C4-2B (cell line): ENCODE data around the gene ZNF71.
A peak's percentile ranks its signal among the peaks of the same experiment; 100 is the strongest.

ENCODE experiments used
- H3K27ac ChIP-seq: fragments of 450-650 bp; 2 replicates; pipeline ENCODE4 v1.5.1; 2017
- CTCF ChIP-seq: fragments of 450-650 bp; conservative IDR thresholded peaks from 2 replicates; pipeline ENCODE4 v1.5.1; 2017; ENCODE audit warnings: mild to moderate bottlenecking
- ZFX ChIP-seq: fragments of 450-650 bp; IDR thresholded peaks from 2 replicates; pipeline ENCODE4 v1.6.1; 2017

Gene ZNF71

DNA sequence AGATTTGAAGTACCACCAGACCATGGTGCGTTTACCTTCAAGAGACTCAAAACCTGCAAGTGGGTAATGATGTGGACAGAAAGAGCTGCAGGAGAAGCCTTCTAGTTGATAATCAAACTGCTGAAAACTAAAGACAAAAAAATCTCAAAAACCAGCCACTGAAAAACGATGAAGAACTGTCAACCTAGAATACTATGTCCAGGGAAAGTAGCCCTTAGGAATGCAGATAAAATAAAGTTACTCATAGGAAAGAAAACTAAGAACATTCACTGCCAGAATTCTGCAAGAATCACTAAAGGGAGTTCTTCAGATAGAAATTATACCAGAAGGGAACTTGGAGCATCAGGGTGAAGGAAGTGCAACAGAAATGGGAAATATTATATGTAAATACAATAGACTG lies 22.5 kb upstream of the ZNF71 start:
- H3K27ac ChIP-seq = no peak overlapping the region
- TF ChIP-seq CTCF (no peak), ZFX (no peak)

DNA sequence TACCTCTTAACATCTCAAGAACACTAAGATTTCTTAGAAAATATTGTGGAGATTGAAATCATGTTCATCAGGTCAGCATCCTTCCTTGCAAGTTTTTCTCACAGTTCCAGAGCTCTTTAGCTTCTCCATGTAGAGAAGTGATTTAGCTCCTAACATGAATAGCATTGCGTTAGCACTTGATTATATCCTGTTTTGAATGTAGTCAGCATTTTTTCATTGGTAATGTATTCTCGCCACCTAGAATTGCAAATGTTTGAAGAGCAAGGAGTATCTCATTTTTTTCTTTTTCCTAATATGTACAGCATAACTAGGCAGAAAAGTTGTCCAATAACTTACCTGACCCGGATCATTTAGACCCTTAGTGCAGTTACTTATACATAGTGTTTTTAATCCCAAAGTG lies 21.2 kb upstream of the ZNF71 start:
- no peak overlapping the region for H3K27ac ChIP-seq
- no peak for TF ChIP-seq CTCF

- H3K27ac ChIP-seq = no peak overlapping the region
- TF ChIP-seq ZFX (no peak), CTCF (no peak)
These were observed 17.1 kb upstream of the ZNF71 start for GRCh38 chr19:56577719-56578602.

DNA sequence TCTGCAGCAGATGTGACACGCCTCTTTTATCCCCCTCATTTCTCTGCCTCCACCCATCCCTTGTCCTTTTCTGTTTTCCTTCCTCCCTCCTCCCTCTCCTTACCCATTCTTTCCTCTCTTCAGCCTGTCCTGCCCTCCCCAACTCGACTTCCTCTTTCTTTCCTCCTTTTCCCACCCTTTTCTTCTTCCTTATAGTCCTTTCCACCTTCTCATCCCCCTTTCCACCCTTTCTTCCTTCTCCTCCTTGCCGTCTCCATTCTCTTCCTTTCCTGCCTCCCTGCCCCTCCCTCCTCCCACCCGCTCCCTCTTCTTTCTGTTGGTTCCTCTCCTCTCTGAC lies 688 bp upstream of the ZNF71 start:
- H3K27ac ChIP-seq = no peak overlapping the region
- TF ChIP-seq CTCF = no peak
- TF ChIP-seq ZFX = no peak

GRCh38 chr19:56595548-56595899 lies 422 bp downstream of the ZNF71 start:
- TF ChIP-seq CTCF = no peak
- TF ChIP-seq ZFX = peak; percentile 43; the same call in 1 of the 2 replicates
- peak overlapping the region; percentile 60 for H3K27ac ChIP-seq

- H3K27ac ChIP-seq = no peak overlapping the region
- TF ChIP-seq CTCF (no peak), ZFX (no peak)
These were observed 1.6 kb downstream of the ZNF71 start for GRCh38 chr19:56596676-56597075.

GRCh38 chr19:56597696-56598095 lies 2.6 kb downstream of the ZNF71 start:
- TF ChIP-seq ZFX = no peak
- no peak for TF ChIP-seq CTCF
- no peak overlapping the region for H3K27ac ChIP-seq
